Osteoblast (primary cell): ENCODE data around the gene RBAK. TPM values are rescaled to one million over a fixed set of nuclear protein-coding genes. Genes with fewer than 3 reads are reported as not detected.

ENCODE experiments used
- DNase-seq: peaks from one replicate; pipeline ENCODE4 v3.0.0; 2011; ENCODE audit warnings: low spot score, mixed read lengths; ENCODE audit not compliant: insufficient read length; ENCODE audit errors: missing footprints
- H2AFZ ChIP-seq: 2 replicates; pipeline ENCODE4 v1.6.0; 2011; ENCODE audit warnings: mild to moderate bottlenecking, low read length
- H3K27ac ChIP-seq: 2 replicates; pipeline ENCODE4 v1.5.1; 2011; ENCODE audit warnings: mild to moderate bottlenecking, low read depth, low read length, moderate library complexity
- H3K27me3 ChIP-seq: 2 replicates; pipeline ENCODE4 v1.6.0; 2012; ENCODE audit warnings: mild to moderate bottlenecking, control low read depth, inconsistent platforms, low read length, moderate library complexity; ENCODE audit not compliant: insufficient read depth
- H3K36me3 ChIP-seq: 2 replicates; pipeline ENCODE4 v1.5.1; 2011; ENCODE audit warnings: mild to moderate bottlenecking, low read length, control low read depth, moderate library complexity; ENCODE audit not compliant: insufficient read depth
- H3K4me1 ChIP-seq: 2 replicates; pipeline ENCODE4 v1.5.1; 2011; ENCODE audit warnings: mild to moderate bottlenecking, low read length, control low read depth, moderate library complexity; ENCODE audit not compliant: insufficient read depth
- H3K4me2 ChIP-seq: 2 replicates; pipeline ENCODE4 v1.6.0; 2011; ENCODE audit warnings: mild to moderate bottlenecking, low read length; ENCODE audit not compliant: insufficient read depth
- H3K4me3 ChIP-seq: fragments of 200-600 bp; sonication (generic); 3 replicates; pipeline ENCODE4 v1.5.1; 2012; ENCODE audit warnings: mild to moderate bottlenecking, low read length, inconsistent platforms; ENCODE audit not compliant: insufficient read depth
- H3K79me2 ChIP-seq: 2 replicates; pipeline ENCODE4 v1.6.0; 2012; ENCODE audit warnings: mild to moderate bottlenecking, low read length, control low read depth, inconsistent platforms; ENCODE audit not compliant: insufficient read depth
- H3K9me3 ChIP-seq: 2 replicates; pipeline ENCODE4 v1.5.1; 2011; ENCODE audit warnings: low read depth, low read length, control low read depth
- H4K20me1 ChIP-seq: 2 replicates; pipeline ENCODE4 v1.6.0; 2012; ENCODE audit warnings: mild to moderate bottlenecking, low read length, control low read depth; ENCODE audit not compliant: insufficient read depth
- total RNA-seq: library from RNA; depleted of rRNA; stranded (reverse); fragments of >200 nt; gene quantifications from 2 replicates; pipeline ENCODE4 v1.2.3, GENCODE V29; 2012
- TF ChIP-seq, protein P1 (sequence below): IDR thresholded peaks from 2 replicates; pipeline ENCODE4 v1.5.1; 2011; ENCODE audit warnings: mild to moderate bottlenecking, low read depth, low read length, moderate library complexity; ENCODE audit errors: extremely low read depth

RBAK gene
- total RNA-seq, 1 donor = 10.9 TPM

DNA sequence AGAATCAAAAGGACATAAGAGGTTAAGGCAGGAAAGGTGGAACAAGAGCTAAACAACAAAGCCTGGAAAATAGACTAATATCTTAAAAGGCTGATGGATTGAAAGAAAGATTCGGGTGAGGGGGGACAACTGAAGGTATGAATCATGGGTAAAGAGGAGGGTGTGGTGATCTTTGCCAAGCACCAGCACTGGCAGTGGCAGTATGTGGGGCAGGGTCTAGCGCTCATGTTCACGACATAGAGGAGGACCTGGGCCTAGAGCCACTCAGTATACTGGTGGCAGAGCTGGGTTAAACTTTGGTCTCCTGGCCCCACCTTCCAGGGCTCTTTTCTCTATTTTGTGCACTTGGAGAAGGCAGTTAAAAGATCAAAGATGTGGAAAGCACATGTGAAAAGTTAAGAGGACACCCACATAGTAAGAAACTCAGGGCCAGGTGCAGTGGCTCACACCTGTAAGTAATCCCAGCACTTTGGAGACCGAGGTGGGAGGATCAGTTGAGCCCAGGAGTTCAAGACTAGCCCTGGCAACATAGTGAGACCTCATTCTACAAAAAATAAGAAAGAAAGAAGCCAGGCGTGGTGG is 46.2 kb upstream of the RBAK start:
- no peaks in the 10 kb centered on the region for H3K79me2 ChIP-seq
- TF ChIP-seq, protein P1, sequence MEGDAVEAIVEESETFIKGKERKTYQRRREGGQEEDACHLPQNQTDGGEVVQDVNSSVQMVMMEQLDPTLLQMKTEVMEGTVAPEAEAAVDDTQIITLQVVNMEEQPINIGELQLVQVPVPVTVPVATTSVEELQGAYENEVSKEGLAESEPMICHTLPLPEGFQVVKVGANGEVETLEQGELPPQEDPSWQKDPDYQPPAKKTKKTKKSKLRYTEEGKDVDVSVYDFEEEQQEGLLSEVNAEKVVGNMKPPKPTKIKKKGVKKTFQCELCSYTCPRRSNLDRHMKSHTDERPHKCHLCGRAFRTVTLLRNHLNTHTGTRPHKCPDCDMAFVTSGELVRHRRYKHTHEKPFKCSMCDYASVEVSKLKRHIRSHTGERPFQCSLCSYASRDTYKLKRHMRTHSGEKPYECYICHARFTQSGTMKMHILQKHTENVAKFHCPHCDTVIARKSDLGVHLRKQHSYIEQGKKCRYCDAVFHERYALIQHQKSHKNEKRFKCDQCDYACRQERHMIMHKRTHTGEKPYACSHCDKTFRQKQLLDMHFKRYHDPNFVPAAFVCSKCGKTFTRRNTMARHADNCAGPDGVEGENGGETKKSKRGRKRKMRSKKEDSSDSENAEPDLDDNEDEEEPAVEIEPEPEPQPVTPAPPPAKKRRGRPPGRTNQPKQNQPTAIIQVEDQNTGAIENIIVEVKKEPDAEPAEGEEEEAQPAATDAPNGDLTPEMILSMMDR = no peak
- no peak for DNase-seq
- no peak overlapping the region for H2AFZ ChIP-seq
- peaks cover 4% of the 10 kb centered on the region for H4K20me1 ChIP-seq
- H3K4me1 ChIP-seq = no peaks in the 10 kb centered on the region
- no peak overlapping the region for H3K4me3 ChIP-seq
- peaks cover 36% of the 10 kb centered on the region for H3K36me3 ChIP-seq
- no peak overlapping the region for H3K4me2 ChIP-seq
- no peaks in the 10 kb centered on the region for H3K9me3 ChIP-seq
- H3K27ac ChIP-seq = no peak overlapping the region
- H3K27me3 ChIP-seq = no peaks in the 10 kb centered on the region

DNA sequence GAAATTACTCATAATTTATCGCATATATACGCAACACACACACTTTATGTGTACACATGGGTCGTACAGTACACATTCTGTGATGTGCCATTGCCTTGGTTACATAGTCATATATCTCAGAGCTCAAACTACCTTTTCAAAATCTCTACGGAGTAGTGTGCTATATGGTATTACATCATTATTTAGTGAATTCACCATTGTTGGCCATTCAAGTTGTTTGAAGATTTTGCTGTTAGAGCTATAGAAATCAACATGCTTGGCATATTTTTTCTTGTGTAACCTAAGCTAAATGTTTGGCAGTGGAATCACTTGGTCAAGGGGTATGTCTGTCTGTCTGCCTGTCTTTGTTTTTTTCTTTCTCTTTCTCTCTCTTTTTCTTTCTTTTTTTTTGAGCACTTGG is 44.7 kb upstream of the RBAK start:
- DNase-seq = no peak
- H3K27me3 ChIP-seq = no peaks in the 10 kb centered on the region
- H3K4me2 ChIP-seq = no peak overlapping the region
- H2AFZ ChIP-seq = no peak overlapping the region
- H3K4me1 ChIP-seq = no peaks in the 10 kb centered on the region
- no peak overlapping the region for H3K4me3 ChIP-seq
- H3K9me3 ChIP-seq = no peaks in the 10 kb centered on the region
- TF ChIP-seq, protein P1 = no peak
- H3K79me2 ChIP-seq = no peaks in the 10 kb centered on the region
- no peak overlapping the region for H3K27ac ChIP-seq
- peaks cover 3% of the 10 kb centered on the region for H4K20me1 ChIP-seq
- H3K36me3 ChIP-seq = peaks cover 38% of the 10 kb centered on the region

DNA sequence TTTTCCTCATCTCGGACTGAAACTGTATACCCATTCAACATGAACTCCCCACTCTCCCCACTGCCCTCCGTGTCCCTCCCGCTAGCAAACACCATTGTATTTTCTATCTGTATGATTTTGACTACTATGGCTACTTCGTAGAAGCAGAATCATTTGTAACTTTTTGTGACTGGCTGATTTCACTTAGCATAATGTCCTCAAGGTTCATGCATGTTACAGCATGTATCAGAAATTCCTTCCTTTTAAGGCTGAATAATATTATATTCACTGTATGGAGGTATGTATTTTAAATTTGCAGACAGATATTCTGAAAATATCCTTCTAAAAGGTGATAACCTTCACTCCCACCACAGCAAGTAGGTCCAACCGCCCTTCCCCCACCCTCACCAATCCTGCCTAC is 43.7 kb upstream of the RBAK start:
- no peak for DNase-seq
- H3K79me2 ChIP-seq = no peaks in the 10 kb centered on the region
- H3K4me2 ChIP-seq = no peak overlapping the region
- H2AFZ ChIP-seq = no peak overlapping the region
- H3K27me3 ChIP-seq = no peaks in the 10 kb centered on the region
- no peak overlapping the region for H3K4me3 ChIP-seq
- no peak overlapping the region for H3K27ac ChIP-seq
- H3K36me3 ChIP-seq = peaks cover 31% of the 10 kb centered on the region
- TF ChIP-seq, protein P1 = no peak
- H3K4me1 ChIP-seq = no peaks in the 10 kb centered on the region
- H4K20me1 ChIP-seq = peaks cover 3% of the 10 kb centered on the region
- H3K9me3 ChIP-seq = no peaks in the 10 kb centered on the region

DNA sequence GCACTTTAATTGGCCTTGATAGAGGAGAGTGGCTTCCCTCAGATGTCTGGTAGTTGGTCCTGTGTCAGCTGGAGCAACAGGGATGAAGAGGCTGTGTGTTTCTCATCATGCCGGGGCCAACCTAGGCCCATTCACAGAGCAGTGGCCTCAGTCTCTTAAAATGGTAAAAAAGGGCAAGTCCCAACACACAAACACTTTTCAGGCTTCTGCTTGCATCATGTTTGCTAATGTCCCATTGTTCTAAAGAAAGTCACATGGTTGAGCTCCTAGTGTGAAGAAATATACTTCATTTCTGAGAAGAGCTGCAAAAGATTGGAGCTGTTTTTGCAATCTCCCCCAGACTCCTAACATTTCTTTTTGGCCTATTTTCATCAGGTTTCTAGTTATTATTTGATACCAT is 40.6 kb upstream of the RBAK start:
- no peak for DNase-seq
- Histone ChIP-seq H3K79me2 (no peaks in the 10 kb centered on the region), H3K4me2 (no peak overlapping the region), H3K4me3 (no peak overlapping the region), H3K36me3 (peaks cover 17% of the 10 kb centered on the region), H3K4me1 (no peaks in the 10 kb centered on the region), H4K20me1 (peaks cover 5% of the 10 kb centered on the region), H3K27ac (no peak overlapping the region), H3K9me3 (no peaks in the 10 kb centered on the region), H2AFZ (no peak overlapping the region), H3K27me3 (no peaks in the 10 kb centered on the region)
- TF ChIP-seq, protein P1 = no peak
